Anterior cingulate cortex (tissue), 58 donors: ENCODE results near the gene TMEM51.

ENCODE experiments used
- DNase-seq, 58 donors: peaks; one replicate each; lab custom pipeline; 2025; lab: John Stamatoyannopoulos, UW

The TMEM51 gene

GRCh38 chr1:15236321-15236721, 82.8 kb downstream of the TMEM51 start:
- DNase-seq, result no peak

GRCh38 chr1:15236746-15237145, 83.2 kb downstream of the TMEM51 start:
- no peak for DNase-seq

GRCh38 chr1:15238789-15239188, 85.2 kb downstream of the TMEM51 start:
- DNase-seq, result no peak

GRCh38 chr1:15242766-15243165, 89.2 kb downstream of the TMEM51 start:
- DNase-seq, result no peak

GRCh38 chr1:15243275-15244043, 89.9 kb downstream of the TMEM51 start:
- DNase-seq, result no peak

GRCh38 chr1:15244813-15245212, 91.3 kb downstream of the TMEM51 start:
- no peak for DNase-seq

- DNase-seq, result peak in 1 of 58 donors; percentile 14
Measured at GRCh38 chr1:15245593-15246360, 92.2 kb downstream of the TMEM51 start.

- DNase-seq, result peak in 9 of 58 donors; percentile 13 to 51 (median 24)
Measured at GRCh38 chr1:15246960-15247614, 93.5 kb downstream of the TMEM51 start, which contains the start of gene FHAD1. Gene FHAD1 (plus strand): TSS chr1:15247223. CDS start chr1:15251785, 4,562 bp downstream.

- DNase-seq, result no peak
Measured at GRCh38 chr1:15248216-15248615, 94.7 kb downstream of the TMEM51 start.

- DNase-seq, result no peak
Measured at GRCh38 chr1:15249081-15249480, 95.5 kb downstream of the TMEM51 start.

- no peak for DNase-seq
Measured at GRCh38 chr1:15251857-15252835, 98.6 kb downstream of the TMEM51 start.

GRCh38 chr1:15254559-15254958, 101.0 kb downstream of the TMEM51 start:
- no peak for DNase-seq

GRCh38 chr1:15255582-15256149, 102.1 kb downstream of the TMEM51 start:
- DNase-seq, result no peak

GRCh38 chr1:15256584-15256983, 103.0 kb downstream of the TMEM51 start:
- DNase-seq, result no peak

GRCh38 chr1:15257309-15257708, 103.8 kb downstream of the TMEM51 start:
- DNase-seq, result no peak

GRCh38 chr1:15258833-15259621, 105.5 kb downstream of the TMEM51 start:
- DNase-seq, result peak in 1 of 58 donors; percentile 12

GRCh38 chr1:15259622-15260007, 106.1 kb downstream of the TMEM51 start:
- no peak for DNase-seq

GRCh38 chr1:15260418-15261154, 107.0 kb downstream of the TMEM51 start:
- DNase-seq, result peak in 1 of 58 donors; percentile 43
